ENCODE data around the gene EPN2. TPM values are rescaled to one million over a fixed set of nuclear protein-coding genes. Genes with fewer than 3 reads are reported as not detected.

The EPN2 gene
- total and polyA plus RNA-seq, 2 experiments from 2014 or later = 34.0 to 149 TPM

GRCh38 chr17:19346351-19347255, 109.4 kb downstream of the EPN2 start (continued):
- no peak for TF ChIP-seq ETS1 (IDR thresholded peaks at IDR 0.05)
- no peak for TF ChIP-seq NANOG (IDR thresholded peaks at IDR 0.05; ENCODE audit: borderline replicate concordance)
- no peak for TF ChIP-seq EZH2phosphoT487 (IDR thresholded peaks at IDR 0.05; ENCODE audit: unreplicated experiment)
- TF ChIP-seq CREB1 (CRISPR knock-in tag; IDR thresholded peaks at IDR 0.05; ENCODE audit: low read depth) = no peak
- no peak for TF ChIP-seq ZNF114 (CRISPR knock-in tag; IDR thresholded peaks at IDR 0.05)
- no peak for TF ChIP-seq REST (IDR thresholded peaks at IDR 0.05; ENCODE audit: unreplicated experiment)
- TF ChIP-seq EZH2 (IDR thresholded peaks at IDR 0.05; ENCODE audit: low read depth, unreplicated experiment) = no peak
- no peak for TF ChIP-seq ZNF331 (CRISPR knock-in tag; IDR thresholded peaks at IDR 0.05; ENCODE audit: low read depth)
- no peak for TF ChIP-seq POLR2AphosphoS5 (IDR thresholded peaks at IDR 0.05; ENCODE audit: low read depth)
- TF ChIP-seq JUNB (IDR thresholded peaks at IDR 0.05; ENCODE audit: unreplicated experiment) = no peak
- no peak for TF ChIP-seq CTCF (conservative IDR thresholded peaks at IDR 0.05; ENCODE audit: low read depth in 2 of 2)
- no peak for TF ChIP-seq STAT1 (IDR thresholded peaks at IDR 0.05; ENCODE audit: unreplicated experiment)
